GM23338 (cell line): ENCODE measurements around the gene TIMM10B. TPM values are rescaled to one million over a fixed set of nuclear protein-coding genes. Genes with fewer than 3 reads are reported as not detected.

Source experiments
- ATAC-seq: fragments of 200-7000 bp; cut with Tn5 transposase; 3 replicates; pipeline ENCODE4 v1.9.1; 2020
- DNase-seq: peaks from one replicate; pipeline ENCODE4 v3.0.0-alpha.2; 2015; ENCODE audit warnings: low spot score
- H2AFZ ChIP-seq: fragments of 200-600 bp; sonication (generic); 2 replicates; pipeline ENCODE4 v1.8.0; 2016; ENCODE audit warnings: antibody characterized with exemption, mild to moderate bottlenecking, moderate library complexity
- H3F3A ChIP-seq: fragments of 200-600 bp; sonication (generic); replicated peaks from 2 replicates; pipeline ENCODE4 v1.8.0; 2017; ENCODE audit warnings: antibody characterized with exemption, mixed run types, low read depth
- H3K27ac ChIP-seq: fragments of 200-600 bp; sonication (generic); 2 replicates; pipeline ENCODE4 v1.6.1; 2016; ENCODE audit warnings: low read depth
- H3K27me3 ChIP-seq: fragments of 200-600 bp; sonication (generic); 2 replicates; pipeline ENCODE4 v1.8.0; 2016; ENCODE audit warnings: mild to moderate bottlenecking, mixed run types, moderate library complexity; ENCODE audit not compliant: insufficient read depth
- H3K36me3 ChIP-seq: fragments of 200-600 bp; sonication (generic); 2 replicates; pipeline ENCODE4 v1.8.0; 2016; ENCODE audit warnings: mild to moderate bottlenecking; ENCODE audit not compliant: insufficient read depth
- H3K4me1 ChIP-seq: fragments of 200-600 bp; sonication (generic); 2 replicates; pipeline ENCODE4 v1.8.0; 2016; ENCODE audit warnings: mild to moderate bottlenecking, moderate library complexity; ENCODE audit not compliant: insufficient read depth
- H3K4me2 ChIP-seq: fragments of 200-600 bp; sonication (generic); 2 replicates; pipeline ENCODE4 v1.7.1; 2017; ENCODE audit warnings: mixed run types
- H3K4me3 ChIP-seq: fragments of 200-600 bp; sonication (generic); 2 replicates; pipeline ENCODE4 v1.6.1; 2016; ENCODE audit warnings: mixed run types
- H3K79me2 ChIP-seq: fragments of 200-600 bp; sonication (generic); replicated peaks from 2 replicates; pipeline ENCODE4 v1.8.0; 2017; ENCODE audit warnings: mild to moderate bottlenecking; ENCODE audit not compliant: insufficient read depth
- H3K9me2 ChIP-seq: fragments of 200-600 bp; sonication (generic); 2 replicates; pipeline ENCODE4 v1.8.0; 2017; ENCODE audit not compliant: insufficient read depth
- H4K20me1 ChIP-seq: fragments of 200-600 bp; sonication (generic); replicated peaks from 2 replicates; pipeline ENCODE4 v1.8.0; 2017; ENCODE audit warnings: mild to moderate bottlenecking; ENCODE audit not compliant: insufficient read depth
- H3K27ac Mint-ChIP-seq: 2 replicates; pipeline ENCODE4 v1.8.0; 2020; ENCODE audit warnings: inconsistent platforms, mild to moderate bottlenecking, moderate library complexity, mixed read lengths
- H3K27me3 Mint-ChIP-seq: 3 replicates; pipeline ENCODE4 v1.8.0; 2022; ENCODE audit warnings: low read depth, mild to moderate bottlenecking, moderate library complexity, mixed read lengths, inconsistent platforms; ENCODE audit not compliant: insufficient read depth, poor library complexity
- H3K36me3 Mint-ChIP-seq: 3 replicates; pipeline ENCODE4 v1.8.0; 2021; ENCODE audit warnings: low read depth, mild to moderate bottlenecking, inconsistent platforms, moderate library complexity, mixed read lengths
- H3K4me1 Mint-ChIP-seq: 3 replicates; pipeline ENCODE4 v1.8.0; 2020; ENCODE audit warnings: mild to moderate bottlenecking, inconsistent platforms, mixed read lengths
- H3K4me3 Mint-ChIP-seq: 3 replicates; pipeline ENCODE4 v1.8.0; 2021; ENCODE audit warnings: moderate library complexity, mild to moderate bottlenecking, inconsistent platforms, mixed read lengths
- H3K9me3 Mint-ChIP-seq: 3 replicates; pipeline ENCODE4 v1.8.0; 2020; ENCODE audit warnings: moderate library complexity, mild to moderate bottlenecking, inconsistent platforms, mixed read lengths
- STAT1 ChIP-seq: IDR thresholded peaks from one replicate; pipeline ENCODE4 v1.6.1; 2016; ENCODE audit warnings: antibody characterized with exemption; ENCODE audit not compliant: unreplicated experiment
- ZNF462 ChIP-seq: fragments of 250-450 bp; sonication (Bioruptor Pico); IDR thresholded peaks from 2 replicates; pipeline ENCODE4 v1.5.0; 2020; ENCODE audit warnings: mild to moderate bottlenecking, moderate library complexity
- polyA plus RNA-seq: library from polyadenylated mRNA; unstranded; fragments of >200 nt; fragmentation: Nextera tagmentation; extraction: Ambion mirVana; gene quantifications from 2 replicates; pipeline ENCODE4 v1.2.1, GENCODE V29; 2016
- total RNA-seq: library from RNA; depleted of rRNA; stranded (reverse); fragments of >200 nt; shearing (Covaris generic); gene quantifications from 2 replicates; pipeline ENCODE4 v1.2.3, GENCODE V29; 2014
- TF ChIP-seq, protein P1 (sequence below), 2 experiments: fragments of 200-600 bp in 1 of 2; sonication (generic) in 1 of 2; conservative IDR thresholded peaks; 2 replicates each; pipeline versions ENCODE4 v1.5.1 to v1.6.1; 2016 to 2017; ENCODE audit warnings: antibody characterized with exemption in 2 of 2, low read depth in 2 of 2, mild to moderate bottlenecking in 2 of 2, moderate library complexity in 1 of 2

TIMM10B gene
- total and polyA plus RNA-seq, 2 experiments from 2014 or later: 30.8 to 54.2 TPM

GRCh38 chr11:6442441-6442840 is 38.9 kb upstream of the TIMM10B start:
- Histone ChIP-seq H3K36me3 (no peaks in the 10 kb centered on the region), H3K27me3 (no peaks in the 10 kb centered on the region), H4K20me1 (no peaks in the 10 kb centered on the region), H3F3A (no peaks in the 10 kb centered on the region), H3K9me2 (no peaks in the 10 kb centered on the region), H3K27ac (no peak overlapping the region), H3K4me1 (no peaks in the 10 kb centered on the region), H3K4me2 (no peak overlapping the region), H3K4me3 (no peak overlapping the region), H3K79me2 (no peaks in the 10 kb centered on the region), H2AFZ (no peak overlapping the region)
- no peak for DNase-seq
- H3K4me3 Mint-ChIP-seq: no peak overlapping the region
- H3K27ac Mint-ChIP-seq: no peak overlapping the region
- H3K27me3 Mint-ChIP-seq: no peaks in the 10 kb centered on the region
- H3K9me3 Mint-ChIP-seq: no peaks in the 10 kb centered on the region
- ATAC-seq: no peak
- TF ChIP-seq ZNF462 (CRISPR knock-in tag): no peak
- no peaks in the 10 kb centered on the region for H3K4me1 Mint-ChIP-seq
- H3K36me3 Mint-ChIP-seq: no peaks in the 10 kb centered on the region

DNA sequence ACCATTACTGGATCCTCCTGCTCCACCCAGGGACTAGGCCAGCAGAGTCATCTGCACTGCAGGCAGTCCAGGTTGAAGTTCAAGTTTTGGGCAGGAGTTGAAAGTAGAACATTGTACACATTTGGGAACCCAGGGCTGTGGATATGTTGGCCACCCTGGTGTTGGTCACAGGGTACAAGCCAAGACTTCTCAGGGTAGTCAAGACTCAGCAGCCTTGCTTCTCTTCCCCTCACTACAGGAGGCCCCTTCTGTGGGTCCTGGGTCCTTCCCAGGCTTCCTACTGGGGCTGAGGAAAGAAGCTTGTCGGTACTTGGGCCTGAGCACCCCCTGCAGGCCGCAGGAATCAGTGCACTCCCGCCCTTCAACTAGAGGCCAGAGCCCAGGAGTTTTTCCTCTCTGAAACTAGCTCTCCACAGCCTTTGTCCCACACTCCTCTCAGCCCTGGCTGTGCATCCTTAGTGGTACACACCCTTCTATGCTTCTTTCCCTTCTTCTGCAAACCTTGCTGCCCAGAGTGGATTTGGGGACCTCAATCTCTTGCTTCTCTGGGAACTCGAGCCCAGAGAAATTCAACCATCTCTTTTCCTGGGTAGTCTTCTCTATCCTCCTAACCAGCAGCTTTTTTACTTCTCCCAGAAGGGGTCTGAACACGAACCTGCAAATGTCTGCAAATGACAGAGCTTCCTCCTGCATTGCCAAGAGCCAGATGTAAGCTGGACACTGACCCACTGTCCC is 37.9 kb upstream of the TIMM10B start:
- Histone ChIP-seq H3K4me3 (no peak overlapping the region), H3F3A (no peaks in the 10 kb centered on the region), H3K9me2 (no peaks in the 10 kb centered on the region), H3K79me2 (no peaks in the 10 kb centered on the region), H3K27me3 (no peaks in the 10 kb centered on the region), H2AFZ (0 out of 2 replicates have a peak overlapping the region, but pooled peaks have one; percentile 56), H4K20me1 (no peaks in the 10 kb centered on the region), H3K36me3 (no peaks in the 10 kb centered on the region), H3K4me2 (no peak overlapping the region), H3K4me1 (no peaks in the 10 kb centered on the region), H3K27ac (no peak overlapping the region)
- Mint-ChIP-seq H3K4me3 (no peak overlapping the region), H3K4me1 (no peaks in the 10 kb centered on the region), H3K27me3 (no peaks in the 10 kb centered on the region), H3K36me3 (no peaks in the 10 kb centered on the region), H3K9me3 (no peaks in the 10 kb centered on the region), H3K27ac (no peak overlapping the region)
- DNase-seq (peak; percentile 87), ATAC-seq (peak; percentile 93)
- TF ChIP-seq STAT1: no peak
- TF ChIP-seq, protein P1, sequence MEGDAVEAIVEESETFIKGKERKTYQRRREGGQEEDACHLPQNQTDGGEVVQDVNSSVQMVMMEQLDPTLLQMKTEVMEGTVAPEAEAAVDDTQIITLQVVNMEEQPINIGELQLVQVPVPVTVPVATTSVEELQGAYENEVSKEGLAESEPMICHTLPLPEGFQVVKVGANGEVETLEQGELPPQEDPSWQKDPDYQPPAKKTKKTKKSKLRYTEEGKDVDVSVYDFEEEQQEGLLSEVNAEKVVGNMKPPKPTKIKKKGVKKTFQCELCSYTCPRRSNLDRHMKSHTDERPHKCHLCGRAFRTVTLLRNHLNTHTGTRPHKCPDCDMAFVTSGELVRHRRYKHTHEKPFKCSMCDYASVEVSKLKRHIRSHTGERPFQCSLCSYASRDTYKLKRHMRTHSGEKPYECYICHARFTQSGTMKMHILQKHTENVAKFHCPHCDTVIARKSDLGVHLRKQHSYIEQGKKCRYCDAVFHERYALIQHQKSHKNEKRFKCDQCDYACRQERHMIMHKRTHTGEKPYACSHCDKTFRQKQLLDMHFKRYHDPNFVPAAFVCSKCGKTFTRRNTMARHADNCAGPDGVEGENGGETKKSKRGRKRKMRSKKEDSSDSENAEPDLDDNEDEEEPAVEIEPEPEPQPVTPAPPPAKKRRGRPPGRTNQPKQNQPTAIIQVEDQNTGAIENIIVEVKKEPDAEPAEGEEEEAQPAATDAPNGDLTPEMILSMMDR (conservative IDR thresholded peaks at IDR 0.05; ENCODE audit: low read depth in 2 of 2): peak; percentile 78 to 89
